ENCODE results near the gene ETV6. TPM values are rescaled to one million over a fixed set of nuclear protein-coding genes. Genes with fewer than 3 reads are reported as not detected.

Gene ETV6
- total and polyA plus RNA-seq, 3 donors from 2014 or later = 7.8 to 20.9 (median 16.3) TPM

GRCh38 chr12:11650286-11651281 lies 1.1 kb downstream of the ETV6 start:
- Histone ChIP-seq H3K36me3 (ENCODE audit: low read depth, missing control alignments) (no peaks in the 10 kb centered on the region), H3K9me3 (no peaks in the 10 kb centered on the region), H3K4me3 (peak overlapping the region; percentile 79 to 86), H3K27me3 (no peaks in the 10 kb centered on the region), H3K27ac (peak overlapping the region; percentile 85 to 97), H3K4me1 (peaks cover 22% of the 10 kb centered on the region)
- peak; percentile 55 for DNase-seq
- TF ChIP-seq CTCF (IDR thresholded peaks at IDR 0.05) = no peak
- no peak for TF ChIP-seq POLR2A (IDR thresholded peaks at IDR 0.05)
- WGBS, 2 donors = 2 to 3% methylated on average over 22 to 25 of the region's 25 CpGs
- intact Hi-C loops (cut with DNase I; ENCODE audit: low total_unique reads) = no loop called here

- H3K9me3 ChIP-seq = no peaks in the 10 kb centered on the region
- intact Hi-C loops (cut with DNase I; ENCODE audit: low total_unique reads) = no loop called here
- H3K4me1 ChIP-seq = peaks cover 22% of the 10 kb centered on the region
- no peaks in the 10 kb centered on the region for H3K27me3 ChIP-seq
- TF ChIP-seq CTCF (IDR thresholded peaks at IDR 0.05) (no peak), POLR2A (IDR thresholded peaks at IDR 0.05) (no peak)
- H3K36me3 ChIP-seq (ENCODE audit: low read depth, missing control alignments) = no peaks in the 10 kb centered on the region
- WGBS, 2 donors = 39% methylated on average over 4 of the region's 4 CpGs
- peak overlapping the region in 1 of 2 donors; percentile 86 for H3K4me3 ChIP-seq
- no peak for DNase-seq
- H3K27ac ChIP-seq = peak overlapping the region; percentile 42 to 97
Observed at GRCh38 chr12:11651381-11651780, 1.9 kb downstream of the ETV6 start.

- intact Hi-C loops (cut with DNase I; ENCODE audit: low total_unique reads) = no loop called here
- peaks cover 22% of the 10 kb centered on the region for H3K4me1 ChIP-seq
Observed at GRCh38 chr12:11651785-11652184, 2.3 kb downstream of the ETV6 start.

GRCh38 chr12:11652351-11653040 lies 3.0 kb downstream of the ETV6 start:
- no peaks in the 10 kb centered on the region for H3K36me3 ChIP-seq (ENCODE audit: low read depth, missing control alignments)
- 26 to 41% methylated on average over 16 of the region's 16 CpGs for WGBS, 2 donors
- no peak for TF ChIP-seq POLR2A (IDR thresholded peaks at IDR 0.05)
- TF ChIP-seq CTCF (IDR thresholded peaks at IDR 0.05) = no peak
- H3K27ac ChIP-seq = peak overlapping the region; percentile 60 to 97
- H3K9me3 ChIP-seq = no peaks in the 10 kb centered on the region
- DNase-seq = peak; percentile 68
- no peaks in the 10 kb centered on the region for H3K27me3 ChIP-seq
- H3K4me1 ChIP-seq = peaks cover 22% of the 10 kb centered on the region
- intact Hi-C loops (cut with DNase I; ENCODE audit: low total_unique reads) = no loop called here
- peak overlapping the region in 1 of 2 donors; percentile 1 for H3K4me3 ChIP-seq

More at GRCh38 chr12:11651785-11652184, 2.3 kb downstream of the ETV6 start:
- no peak for TF ChIP-seq POLR2A (IDR thresholded peaks at IDR 0.05)
- no peak for TF ChIP-seq CTCF (IDR thresholded peaks at IDR 0.05)
- Histone ChIP-seq H3K36me3 (ENCODE audit: low read depth, missing control alignments) (no peaks in the 10 kb centered on the region), H3K4me3 (peak overlapping the region in 1 of 2 donors; percentile 1), H3K9me3 (no peaks in the 10 kb centered on the region), H3K27ac (peak overlapping the region; percentile 60 to 97), H3K27me3 (no peaks in the 10 kb centered on the region)
- WGBS, 2 donors = 10 to 12% methylated on average over 6 of the region's 6 CpGs
- no peak for DNase-seq

Measured in testis (tissue), 3 donors.